ENCODE results near the gene FAM171A2.
A peak's percentile ranks its signal among the peaks of the same experiment; 100 is the strongest.

The FAM171A2 gene

DNA sequence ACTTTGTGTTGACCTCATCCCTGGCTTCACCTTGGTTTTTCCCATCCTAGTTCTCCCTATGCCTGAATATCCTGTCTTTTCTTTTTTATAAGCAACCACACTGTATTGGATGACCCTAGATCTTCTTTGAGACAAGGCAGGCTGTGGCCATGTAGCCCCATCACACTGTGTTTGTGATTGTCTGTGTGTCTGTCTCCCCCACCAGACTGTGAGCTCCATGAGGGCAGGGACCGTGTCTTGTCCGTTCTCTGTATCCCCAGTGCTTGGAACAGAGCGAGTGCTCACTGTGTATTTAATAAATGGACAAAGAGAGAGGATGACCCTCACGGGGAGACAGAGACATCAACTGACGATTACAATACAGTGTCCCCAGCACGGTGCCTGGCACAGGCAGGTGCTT, 46.1 kb downstream of the FAM171A2 start:
- no peak for DNase-seq

DNA sequence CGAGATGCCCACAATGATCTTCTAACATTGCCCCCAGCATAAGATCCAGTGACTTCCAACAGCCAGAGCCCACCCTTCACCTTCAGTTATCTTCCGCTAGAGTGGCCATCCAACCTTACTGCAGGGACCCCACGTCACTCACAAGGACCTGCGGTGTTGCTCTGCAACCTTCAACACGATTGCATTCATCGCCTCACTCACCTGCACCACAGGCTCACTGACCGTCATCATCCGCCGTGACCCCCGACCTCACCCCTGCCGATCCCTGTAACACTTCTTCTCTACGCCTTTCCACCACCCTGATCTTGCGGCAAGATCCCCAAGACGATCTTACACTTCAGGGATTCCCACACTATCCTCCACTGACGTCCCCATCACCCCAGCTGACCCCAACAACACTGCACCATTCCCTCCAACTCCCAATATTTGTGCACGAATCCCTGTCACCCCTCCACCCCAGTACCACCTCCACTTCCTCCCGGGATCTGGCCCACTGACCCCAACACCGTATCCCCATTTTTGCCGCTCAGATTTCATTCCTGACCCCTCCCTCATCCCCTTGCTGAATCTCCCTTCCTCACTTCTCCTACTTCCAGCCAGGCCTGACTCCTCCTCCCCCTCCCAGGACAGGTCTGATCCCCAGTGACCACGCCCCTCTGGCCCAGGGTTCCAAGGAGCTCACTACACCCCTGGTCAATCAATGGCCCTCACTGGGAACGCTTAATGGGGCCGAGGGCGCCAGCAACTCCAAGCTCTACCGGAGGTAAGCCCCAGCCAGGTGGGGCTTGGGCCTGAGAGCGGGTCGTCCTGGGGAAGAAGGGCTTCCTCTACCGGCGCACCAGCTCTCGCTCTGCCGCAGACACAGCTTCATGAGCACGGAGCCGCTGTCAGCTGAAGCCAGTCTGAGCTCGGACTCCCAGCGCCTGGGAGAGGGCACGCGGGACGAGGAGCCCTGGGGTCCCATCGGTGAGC, 47.6 kb downstream of the FAM171A2 start:
- no peak for DNase-seq

DNA sequence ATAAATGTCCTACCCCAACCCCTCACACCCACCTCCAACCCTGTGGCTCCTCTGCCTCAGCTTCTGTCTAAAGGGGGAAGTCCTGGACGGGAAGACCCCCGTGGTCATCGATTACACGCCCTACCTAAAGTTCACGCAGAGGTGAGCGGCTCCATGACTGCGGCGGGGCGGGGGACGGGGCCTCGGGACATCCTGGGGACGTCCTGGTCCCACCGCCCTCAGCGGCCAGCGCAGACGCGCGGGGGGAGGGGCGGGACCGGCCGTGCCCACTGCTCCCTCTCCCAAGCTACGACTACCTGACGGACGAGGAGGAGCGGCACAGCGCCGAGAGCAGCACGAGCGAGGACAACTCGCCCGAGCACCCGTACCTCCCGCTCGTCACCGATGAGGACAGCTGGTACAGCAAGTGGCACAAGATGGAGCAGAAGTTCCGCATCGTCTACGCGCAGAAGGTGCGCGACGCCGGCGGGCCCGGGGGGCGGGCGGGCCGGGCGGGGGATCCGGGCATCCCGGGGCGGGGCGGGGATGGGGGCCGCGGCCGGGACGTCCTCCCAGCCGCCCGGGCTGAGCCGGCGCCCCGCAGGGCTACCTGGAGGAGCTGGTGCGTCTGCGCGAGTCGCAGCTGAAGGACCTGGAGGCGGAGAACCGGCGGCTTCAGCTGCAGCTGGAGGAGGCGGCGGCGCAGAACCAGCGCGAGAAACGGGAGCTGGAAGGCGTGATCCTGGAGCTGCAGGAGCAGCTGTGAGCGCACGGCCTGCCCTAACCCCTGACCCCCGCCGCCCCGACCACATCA, 48.6 kb downstream of the FAM171A2 start:
- DNase-seq = peak; percentile 34

DNA sequence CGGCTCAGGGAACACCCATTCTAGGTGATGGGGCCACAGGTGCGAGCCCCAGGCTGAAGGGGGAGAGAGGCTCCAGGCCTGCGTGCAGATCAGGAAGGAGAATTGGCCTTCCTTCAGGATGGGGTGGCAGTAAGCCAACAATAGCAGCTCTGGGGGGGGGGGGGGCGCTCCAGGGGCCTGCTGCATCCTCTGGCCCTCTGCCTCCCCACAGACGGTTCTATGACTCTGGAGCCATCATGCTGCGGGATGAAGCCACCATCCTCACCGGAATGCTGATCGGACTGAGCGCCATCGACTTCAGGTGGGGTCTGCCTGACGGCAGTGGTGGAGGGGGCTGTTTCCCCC, 49.2 kb downstream of the FAM171A2 start:
- DNase-seq = no peak

DNA sequence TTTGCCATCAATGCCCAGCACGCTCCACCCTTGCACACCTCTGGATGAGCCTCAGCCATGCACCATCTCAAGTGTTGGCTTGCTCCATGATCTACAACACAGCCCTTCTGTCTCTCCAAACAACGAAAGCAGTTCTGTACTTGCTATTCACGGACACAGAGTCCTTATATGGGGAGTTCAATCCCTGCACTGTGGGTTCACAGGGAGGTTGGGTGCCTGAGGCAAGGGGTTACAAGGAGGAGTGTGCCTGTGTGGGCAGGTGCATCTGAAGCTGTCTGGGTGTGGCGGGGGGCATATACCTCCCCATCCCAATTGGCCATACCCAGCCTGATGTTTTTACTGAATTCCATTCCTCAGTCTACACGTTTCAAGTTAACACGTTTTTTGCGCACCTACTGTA, 49.6 kb downstream of the FAM171A2 start:
- DNase-seq = no peak

DNA sequence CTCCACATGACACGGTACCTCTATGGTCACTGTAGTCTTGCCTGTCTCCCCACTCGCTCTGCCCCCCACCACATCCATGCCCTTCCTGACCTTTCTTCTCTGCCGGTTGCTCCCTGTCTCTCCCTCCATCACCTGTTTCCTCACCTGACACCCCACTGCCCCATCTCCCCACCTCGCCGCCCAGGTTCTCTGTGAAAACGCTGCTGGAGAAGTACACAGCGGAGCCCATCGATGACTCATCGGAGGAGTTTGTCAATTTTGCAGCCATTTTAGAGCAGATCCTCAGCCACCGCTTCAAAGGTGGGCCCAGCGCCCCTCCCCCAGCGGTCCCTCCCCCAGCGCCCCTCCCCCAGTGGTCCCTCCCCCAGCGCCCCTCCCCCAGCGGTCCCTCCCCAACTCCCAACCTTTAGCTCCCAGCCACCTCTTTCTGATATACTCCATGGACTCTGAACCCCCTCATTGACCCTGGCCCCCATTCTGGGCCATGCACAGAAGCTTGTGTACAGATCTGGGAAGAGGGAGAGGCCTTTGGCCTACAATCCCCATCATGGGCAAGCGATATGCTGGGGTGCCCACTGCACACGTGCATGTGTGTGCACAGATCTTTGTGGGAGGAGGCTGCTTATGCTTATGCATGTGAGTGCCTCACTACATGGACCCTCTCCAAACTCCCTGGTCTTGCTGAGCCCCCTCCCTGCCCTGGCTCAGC, 51.1 kb downstream of the FAM171A2 start:
- DNase-seq = no peak

DNA sequence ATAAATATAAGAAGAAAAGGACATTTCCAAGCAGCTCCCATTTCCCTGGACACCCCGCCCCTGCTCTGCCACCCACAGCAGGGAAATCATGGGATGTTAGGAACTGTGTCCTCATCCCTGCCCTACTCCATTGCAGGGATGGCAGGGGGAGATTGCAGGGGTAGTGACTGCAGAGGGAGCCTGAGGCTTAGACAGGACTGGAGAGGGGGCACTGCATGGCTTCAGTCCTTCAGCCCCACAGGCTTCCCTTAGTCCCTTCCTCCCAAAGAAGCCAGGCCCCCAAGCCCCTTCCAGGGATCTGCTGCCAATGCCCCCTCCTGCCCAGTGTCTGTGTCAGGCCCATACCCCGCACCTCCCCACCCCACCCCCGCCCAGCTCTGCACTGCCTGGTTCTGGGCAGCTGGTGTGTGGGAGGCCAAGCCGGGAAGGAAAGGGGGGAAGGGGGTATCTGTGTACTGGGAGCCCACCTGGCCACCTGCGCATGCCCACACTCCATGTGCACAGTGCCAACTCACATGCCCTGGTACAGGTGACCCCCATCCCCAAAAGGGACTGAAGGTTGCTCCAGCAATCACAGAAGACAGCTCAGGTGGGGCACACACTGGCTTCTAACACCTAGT, 52.0 kb downstream of the FAM171A2 start:
- DNase-seq = no peak

DNA sequence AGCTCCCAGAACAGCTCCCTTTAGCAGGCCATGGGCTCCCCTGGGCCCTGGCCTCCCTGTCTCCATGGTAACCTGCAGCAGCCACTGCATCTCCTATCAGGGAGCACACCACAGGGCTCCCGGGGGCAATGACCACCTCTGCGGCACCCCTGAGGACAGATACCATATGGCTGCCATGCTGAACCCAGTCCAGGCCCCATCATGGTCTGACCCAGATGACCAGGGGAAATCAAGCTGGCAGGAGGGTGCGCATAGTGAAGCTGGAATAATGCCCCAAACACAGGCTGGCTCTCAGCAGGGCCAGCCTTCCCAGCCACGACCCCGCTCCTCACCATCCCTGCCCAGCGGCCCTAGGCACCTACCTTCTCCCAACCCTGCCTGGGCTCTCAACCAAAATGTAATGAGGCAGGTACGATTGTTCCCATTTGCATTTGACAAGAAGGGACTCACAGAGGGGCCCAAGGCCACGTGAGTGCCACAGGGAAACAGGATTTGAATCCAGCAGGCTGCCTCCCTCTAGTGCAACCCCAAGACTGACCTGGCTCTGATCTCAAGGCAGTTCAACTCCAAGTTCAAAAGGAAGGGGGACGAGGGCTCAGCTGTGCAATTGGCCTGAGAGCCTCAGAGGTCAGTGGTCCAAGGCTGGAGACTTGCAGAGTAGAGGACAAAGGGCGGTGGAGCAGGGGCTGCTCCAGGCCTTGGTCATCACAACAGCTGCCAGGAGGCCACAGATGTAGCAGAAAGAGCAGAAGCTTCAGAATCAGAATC, 52.9 kb downstream of the FAM171A2 start:
- no peak for DNase-seq

DNA sequence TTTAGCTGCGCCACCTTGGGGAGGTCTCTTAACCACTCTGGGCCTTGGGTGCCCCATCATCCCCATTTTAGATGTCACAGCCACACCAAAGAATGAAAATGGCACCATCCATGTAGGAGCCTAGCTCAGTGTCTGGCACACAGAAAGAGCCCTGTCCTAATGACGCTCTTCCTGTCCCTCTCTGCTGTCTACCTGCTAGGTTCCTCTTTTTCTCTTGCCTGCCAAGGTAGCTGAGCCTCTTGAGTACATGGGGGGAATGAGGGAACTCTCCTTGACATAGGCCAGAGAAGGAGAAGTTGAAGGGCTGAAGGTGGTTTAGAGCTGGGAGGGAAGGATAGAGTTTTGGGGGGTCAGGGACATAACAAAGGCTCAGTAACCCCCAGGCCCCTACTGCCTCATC, 53.5 kb downstream of the FAM171A2 start:
- no peak for DNase-seq

DNA sequence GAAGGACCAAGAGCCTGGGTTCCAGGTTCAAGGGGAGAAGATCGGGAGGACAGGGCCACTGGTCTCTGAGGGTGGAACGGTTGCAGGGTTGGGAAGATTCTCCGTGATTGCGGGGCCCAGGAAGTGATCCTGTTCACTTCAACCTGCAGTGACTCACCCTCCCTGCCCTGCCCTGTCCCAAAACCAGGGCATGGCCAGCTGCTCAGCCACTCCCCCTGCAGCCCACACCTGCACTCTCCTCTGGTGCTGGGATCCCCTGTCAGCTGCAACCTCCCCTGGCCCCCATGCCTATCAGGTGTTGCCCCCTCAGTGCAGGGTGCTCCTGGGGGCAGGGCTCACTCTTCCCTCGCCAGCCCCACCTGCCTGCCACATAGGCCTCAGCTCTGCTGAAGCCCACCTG, 54.2 kb downstream of the FAM171A2 start:
- no peak for DNase-seq

DNA sequence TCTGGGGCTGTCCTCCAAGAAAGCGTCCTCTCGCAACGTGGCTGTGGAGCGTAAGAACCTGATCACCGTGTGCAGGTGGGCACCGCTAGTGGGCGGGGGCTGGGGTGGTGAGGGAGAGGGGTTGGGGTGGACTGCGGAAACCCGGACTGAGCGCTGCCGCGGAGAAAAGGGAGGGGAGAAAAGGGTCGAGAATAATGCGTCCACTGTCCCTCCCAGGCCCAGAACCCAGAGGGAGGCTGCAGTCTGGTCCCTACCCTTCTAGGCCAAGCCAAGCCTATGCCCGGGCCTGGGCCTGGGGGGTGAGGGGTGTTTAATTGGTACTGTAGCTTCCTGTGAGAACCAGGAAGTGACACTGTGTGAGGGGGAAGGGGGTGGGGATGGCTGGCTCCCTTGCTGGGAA, 54.8 kb downstream of the FAM171A2 start:
- DNase-seq = no peak

DNA sequence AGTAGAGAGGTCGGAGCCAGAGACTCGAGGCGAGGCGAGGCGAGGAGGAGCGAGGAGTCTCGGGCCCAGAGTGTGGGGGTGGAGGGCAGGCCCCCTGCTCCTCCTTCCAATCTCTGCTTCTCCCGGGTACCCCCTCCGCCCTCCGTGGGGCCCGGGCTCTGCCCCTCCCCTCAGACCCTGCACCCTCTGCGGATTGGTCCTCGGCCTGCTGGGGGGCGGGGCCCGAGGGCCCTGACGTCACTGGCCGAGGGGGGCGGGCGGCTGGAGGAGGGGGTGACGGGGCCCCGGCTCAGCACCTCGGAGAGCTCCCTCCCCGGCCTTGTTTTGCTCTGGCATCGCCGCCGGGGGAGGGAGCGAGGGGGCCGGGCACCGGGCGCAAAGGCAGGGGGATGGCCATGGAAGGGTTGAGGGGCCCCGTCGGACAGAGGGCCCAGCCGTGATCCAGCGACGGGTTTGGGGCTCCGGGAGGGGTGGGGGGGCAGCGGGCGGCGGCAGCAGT, 55.3 kb downstream of the FAM171A2 start, which contains the start of gene RUNDC3A:
RUNDC3A (plus strand) TSS at position 282 of the 499 bp plus-strand sequence. CDS start 232 bp downstream, outside the sequence.
- DNase-seq = peak; percentile 90

DNA sequence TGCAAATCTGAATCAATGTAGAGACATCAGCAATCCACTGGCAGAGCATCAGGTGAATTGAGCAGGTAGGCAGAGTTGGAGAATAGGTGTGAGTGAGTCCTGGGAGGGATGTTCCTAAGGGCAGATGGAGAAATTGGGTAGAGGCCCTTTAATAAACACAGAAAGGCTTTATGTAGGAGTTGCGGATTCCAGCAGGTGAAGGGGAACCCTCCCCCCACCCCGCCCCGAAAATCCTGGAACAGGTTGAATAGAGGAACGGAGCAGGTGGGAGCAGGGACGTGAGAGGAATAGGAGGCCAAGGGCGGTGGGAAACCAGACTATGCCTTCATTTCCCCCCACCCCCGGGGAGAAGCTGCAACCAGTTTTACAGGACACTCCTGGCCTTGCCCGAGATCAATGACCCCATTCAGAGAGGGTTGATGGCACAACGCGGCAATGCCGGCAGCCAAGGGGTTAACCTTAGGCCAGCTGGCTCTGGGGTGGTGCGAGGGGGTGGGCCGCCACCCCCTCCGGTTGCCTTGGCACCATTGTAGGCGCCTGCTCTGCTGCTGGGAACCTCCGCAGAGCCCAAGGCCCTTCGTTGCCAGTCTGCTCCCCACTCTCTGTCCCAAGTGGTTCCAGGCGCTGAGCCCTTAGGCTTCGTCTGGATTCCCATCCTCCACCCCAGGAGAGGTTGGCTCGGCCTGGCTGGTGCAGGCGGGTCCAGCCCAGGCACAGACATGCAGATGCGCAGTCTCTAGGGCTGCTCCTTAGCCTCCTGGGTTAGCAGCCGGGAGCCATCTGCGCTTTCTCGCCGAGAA, 56.1 kb downstream of the FAM171A2 start:
- no peak for DNase-seq

DNA sequence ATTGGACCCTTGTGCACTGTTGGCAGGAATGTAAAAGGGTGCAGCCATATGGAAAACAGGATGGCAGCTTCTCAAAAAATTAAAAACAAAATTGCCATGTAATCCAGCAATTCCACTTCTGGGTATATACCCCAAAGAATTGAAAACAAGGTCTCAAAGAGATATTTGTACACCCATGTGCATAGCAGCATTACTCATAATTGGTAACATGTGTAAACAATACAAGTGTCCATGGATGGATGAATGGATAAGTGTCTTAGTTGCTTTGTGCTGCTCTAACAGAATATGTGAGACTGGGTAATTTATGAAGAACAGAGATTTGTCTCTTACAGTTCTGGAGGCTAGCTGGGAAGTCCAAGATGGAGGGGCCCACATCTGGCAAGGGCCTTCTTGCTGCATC, 59.0 kb downstream of the FAM171A2 start:
- DNase-seq = no peak

Measured in CD4-positive, alpha-beta T cell treated with Interleukin-12 subunit alpha and Interleukin-12 subunit beta, for 1 hour (primary cell).